ENCODE measurements around the gene CSGALNACT2. TPM values are rescaled to one million over a fixed set of nuclear protein-coding genes. Genes with fewer than 3 reads are reported as not detected.

Gene CSGALNACT2
- total and polyA plus RNA-seq, 10 of the 15 experiments (the other 5 are each of a cell fraction or from before 2014, with no cell fraction given): 2.5 to 12.6 (median 8.7) TPM

DNA sequence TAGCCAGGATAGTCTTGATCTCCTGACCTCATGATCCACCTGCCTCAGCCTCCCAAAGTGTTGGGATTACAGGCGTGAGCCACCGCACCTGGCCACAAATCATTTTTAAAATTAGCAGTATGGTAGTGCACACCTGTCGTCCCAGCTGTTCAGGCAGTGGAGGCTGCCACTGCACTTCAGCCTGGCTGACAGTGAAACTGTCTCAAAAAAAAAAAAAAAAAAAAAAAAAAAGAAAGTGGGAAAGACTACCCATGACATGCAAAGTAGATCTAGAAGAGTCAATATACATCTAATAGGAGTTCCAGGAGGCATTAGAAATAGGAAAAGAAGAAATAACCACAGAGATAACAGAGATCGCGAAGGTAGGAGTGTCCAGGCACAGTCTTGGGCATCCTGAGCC, 3.2 kb downstream of the CSGALNACT2 start:
- 26% methylated on average over 5 of the region's 5 CpGs for WGBS (ENCODE audit: insufficient coverage, insufficient replicate concordance, low lambda C conversion rate, missing lambda C conversion rate)
- ChIA-PET POLR2A (interaction anchor here (0.6 to 1.4 kb wide), 2 partner anchors 20 to 46 kb away, joined by 3 to 6 read pairs; no protein-coding TSS in a partner anchor), CTCF (interaction anchor here (1.0 to 1.2 kb wide), 2 partner anchors 63 kb away, joined by 4 to 6 read pairs; no protein-coding TSS in a partner anchor), RAD21 (ENCODE audit: unreplicated experiment) (interaction anchor here (0.9 to 1.8 kb wide), 3 partner anchors 10 to 31 kb away, joined by 3 to 6 read pairs (median 4); no protein-coding TSS in a partner anchor), SMC1A (ENCODE audit: uncharacterized antibody, unreplicated experiment) (interaction anchor here (1.0 to 2.4 kb wide), 2 partner anchors 19 to 22 kb away, joined by 4 to 8 read pairs; no protein-coding TSS in a partner anchor)
- H3K4me3 ChIP-seq: peak overlapping the region; percentile 55; the same call in 1 of the 2 replicates
- DNase-seq (ENCODE audit: low read depth, low spot score) (no peak), FAIRE-seq (no peak), ATAC-seq (no peak)
- intact Hi-C loops (cut with micrococcal nuclease; ENCODE audit: unreplicated experiment): loop anchor here (10.0 kb wide), 1 partner anchor 1823 kb away; no protein-coding TSS in a partner anchor
- peaks cover 26% of the 10 kb centered on the region for H3K4me1 ChIP-seq (ENCODE audit: control insufficient read depth, insufficient read depth, low read length)
- no peaks in the 10 kb centered on the region for H4K20me1 ChIP-seq (ENCODE audit: control insufficient read depth, insufficient read depth)
- in situ Hi-C loops (cut with MboI): loop anchor here (25.0 kb wide), 2 partner anchors 271 to 504 kb away; partner anchors contain the start of genes HNRNPF and ZNF33B
- H3K9ac ChIP-seq (ENCODE audit: control insufficient read depth, insufficient read depth, low read length): no peak overlapping the region
- no peaks in the 10 kb centered on the region; the same call in 2 of the 3 replicates for H3K9me3 ChIP-seq (replicated peaks; ENCODE audit: control insufficient read depth, insufficient read depth, low read length)
- H2AFZ ChIP-seq (ENCODE audit: control insufficient read depth, low read depth, low read length): no peak overlapping the region
- no peaks in the 10 kb centered on the region for H3K36me3 ChIP-seq (ENCODE audit: control insufficient read depth in 2 of 2, insufficient read depth in 2 of 2, low read length in 1 of 2)
- BruUV-seq (replicated peaks): no TSS peak
- H3K27ac ChIP-seq (ENCODE audit: control insufficient read depth, insufficient read depth): no peak overlapping the region
- peak overlapping the region; percentile 77 for H3K4me2 ChIP-seq (ENCODE audit: control insufficient read depth, insufficient read depth)
- H3K79me2 ChIP-seq (ENCODE audit: control insufficient read depth, insufficient read depth, low read length): peaks cover 68% of the 10 kb centered on the region
- H3K27me3 ChIP-seq (replicated peaks in 1 of 2; ENCODE audit: control insufficient read depth in 2 of 2, insufficient read depth in 2 of 2, low read length in 1 of 2): no peaks in the 10 kb centered on the region
- TF ChIP-seq ZNF384 (IDR thresholded peaks at IDR 0.05; ENCODE audit: borderline replicate concordance, low read depth, low read length): peak; percentile 75
- TF ChIP-seq, protein P1, sequence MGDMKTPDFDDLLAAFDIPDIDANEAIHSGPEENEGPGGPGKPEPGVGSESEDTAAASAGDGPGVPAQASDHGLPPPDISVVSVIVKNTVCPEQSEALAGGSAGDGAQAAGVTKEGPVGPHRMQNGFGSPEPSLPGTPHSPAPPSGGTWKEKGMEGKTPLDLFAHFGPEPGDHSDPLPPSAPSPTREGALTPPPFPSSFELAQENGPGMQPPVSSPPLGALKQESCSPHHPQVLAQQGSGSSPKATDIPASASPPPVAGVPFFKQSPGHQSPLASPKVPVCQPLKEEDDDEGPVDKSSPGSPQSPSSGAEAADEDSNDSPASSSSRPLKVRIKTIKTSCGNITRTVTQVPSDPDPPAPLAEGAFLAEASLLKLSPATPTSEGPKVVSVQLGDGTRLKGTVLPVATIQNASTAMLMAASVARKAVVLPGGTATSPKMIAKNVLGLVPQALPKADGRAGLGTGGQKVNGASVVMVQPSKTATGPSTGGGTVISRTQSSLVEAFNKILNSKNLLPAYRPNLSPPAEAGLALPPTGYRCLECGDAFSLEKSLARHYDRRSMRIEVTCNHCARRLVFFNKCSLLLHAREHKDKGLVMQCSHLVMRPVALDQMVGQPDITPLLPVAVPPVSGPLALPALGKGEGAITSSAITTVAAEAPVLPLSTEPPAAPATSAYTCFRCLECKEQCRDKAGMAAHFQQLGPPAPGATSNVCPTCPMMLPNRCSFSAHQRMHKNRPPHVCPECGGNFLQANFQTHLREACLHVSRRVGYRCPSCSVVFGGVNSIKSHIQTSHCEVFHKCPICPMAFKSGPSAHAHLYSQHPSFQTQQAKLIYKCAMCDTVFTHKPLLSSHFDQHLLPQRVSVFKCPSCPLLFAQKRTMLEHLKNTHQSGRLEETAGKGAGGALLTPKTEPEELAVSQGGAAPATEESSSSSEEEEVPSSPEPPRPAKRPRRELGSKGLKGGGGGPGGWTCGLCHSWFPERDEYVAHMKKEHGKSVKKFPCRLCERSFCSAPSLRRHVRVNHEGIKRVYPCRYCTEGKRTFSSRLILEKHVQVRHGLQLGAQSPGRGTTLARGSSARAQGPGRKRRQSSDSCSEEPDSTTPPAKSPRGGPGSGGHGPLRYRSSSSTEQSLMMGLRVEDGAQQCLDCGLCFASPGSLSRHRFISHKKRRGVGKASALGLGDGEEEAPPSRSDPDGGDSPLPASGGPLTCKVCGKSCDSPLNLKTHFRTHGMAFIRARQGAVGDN (IDR thresholded peaks at IDR 0.05): no peak
- peak; percentile 36; the same call in 1 of the 2 replicates for TF ChIP-seq TCF3 (IDR thresholded peaks at IDR 0.05; ENCODE audit: borderline replicate concordance, insufficient read depth, low read depth, low read length)
